H9 (cell line): ENCODE measurements around the gene STARD10. TPM values are rescaled to one million over a fixed set of nuclear protein-coding genes. Genes with fewer than 3 reads are reported as not detected.

Experiments used
- DNase-seq: peaks from one replicate; pipeline ENCODE4 v3.0.0-alpha.2; 2017
- H2AFZ ChIP-seq: one replicate; pipeline ENCODE4 v1.6.1; 2013; ENCODE audit warnings: mild to moderate bottlenecking, low read length, control low read depth, moderate library complexity
- H2AK5ac ChIP-seq: 2 replicates; pipeline ENCODE4 v1.6.1; 2013; ENCODE audit warnings: low read length, control low read depth, mixed read lengths; ENCODE audit not compliant: insufficient read length
- H2BK120ac ChIP-seq: one replicate; pipeline ENCODE4 v1.6.1; 2013; ENCODE audit warnings: low read depth, mild to moderate bottlenecking, low read length, control low read depth, inconsistent platforms; ENCODE audit not compliant: poor library complexity, severe bottlenecking
- H2BK12ac ChIP-seq: 2 replicates; pipeline ENCODE4 v1.6.1; 2013; ENCODE audit warnings: low read length, control low read depth, mixed read lengths, low read depth; ENCODE audit not compliant: insufficient read length
- H2BK15ac ChIP-seq: 2 replicates; pipeline ENCODE4 v1.6.1; 2013; ENCODE audit warnings: low read depth, low read length, control low read depth
- H2BK20ac ChIP-seq: one replicate; pipeline ENCODE4 v1.6.1; 2013; ENCODE audit warnings: low read depth, mild to moderate bottlenecking, low read length, control low read depth, inconsistent platforms; ENCODE audit not compliant: poor library complexity, severe bottlenecking
- H2BK5ac ChIP-seq: 2 replicates; pipeline ENCODE4 v1.6.1; 2013; ENCODE audit warnings: low read length, control low read depth, mixed read lengths; ENCODE audit not compliant: insufficient read length
- H3K14ac ChIP-seq: 2 replicates; pipeline ENCODE4 v1.6.1; 2013; ENCODE audit warnings: low read length, control low read depth; ENCODE audit not compliant: insufficient read depth
- H3K18ac ChIP-seq: 2 replicates; pipeline ENCODE4 v1.6.1; 2013; ENCODE audit warnings: low read depth, mild to moderate bottlenecking, mixed read lengths, low read length, control low read depth; ENCODE audit not compliant: insufficient read length
- H3K23ac ChIP-seq: 2 replicates; pipeline ENCODE4 v1.6.1; 2013; ENCODE audit warnings: low read length, control low read depth, mixed read lengths, low read depth; ENCODE audit not compliant: insufficient read length
- H3K23me2 ChIP-seq: 2 replicates; pipeline ENCODE4 v1.6.1; 2013; ENCODE audit warnings: low read depth, mild to moderate bottlenecking, mixed read lengths, low read length, control low read depth; ENCODE audit not compliant: insufficient read length, poor library complexity, severe bottlenecking
- H3K27ac ChIP-seq: 2 replicates; pipeline ENCODE4 v1.5.1; 2013; ENCODE audit warnings: low read length, control low read depth, mixed read lengths, low read depth; ENCODE audit not compliant: insufficient read length
- H3K27me3 ChIP-seq: 2 replicates; pipeline ENCODE4 v1.6.1; 2013; ENCODE audit warnings: low read length, control low read depth, inconsistent platforms; ENCODE audit not compliant: insufficient read depth
- H3K4ac ChIP-seq: 2 replicates; pipeline ENCODE4 v1.6.1; 2013; ENCODE audit warnings: low read depth, mild to moderate bottlenecking, control low read depth, inconsistent platforms, low read length, moderate library complexity
- H3K4me1 ChIP-seq: 2 replicates; pipeline ENCODE4 v1.6.1; 2013; ENCODE audit warnings: low read length, control low read depth, inconsistent platforms; ENCODE audit not compliant: insufficient read depth
- H3K4me2 ChIP-seq: 2 replicates; pipeline ENCODE4 v1.6.1; 2013; ENCODE audit warnings: low read length, control low read depth, mixed read lengths; ENCODE audit not compliant: insufficient read length, insufficient read depth
- H3K56ac ChIP-seq: 2 replicates; pipeline ENCODE4 v1.6.1; 2013; ENCODE audit warnings: low read depth, mild to moderate bottlenecking, mixed read lengths, low read length, control low read depth; ENCODE audit not compliant: insufficient read length
- H3K79me1 ChIP-seq: 2 replicates; pipeline ENCODE4 v1.6.1; 2013; ENCODE audit warnings: low read depth, mild to moderate bottlenecking, moderate library complexity, low read length, control low read depth, inconsistent platforms; ENCODE audit not compliant: insufficient read depth, poor library complexity, severe bottlenecking
- H3K79me2 ChIP-seq: 2 replicates; pipeline ENCODE4 v1.6.1; 2013; ENCODE audit warnings: low read length, control low read depth, inconsistent platforms; ENCODE audit not compliant: insufficient read depth
- H3K9ac ChIP-seq: 2 replicates; pipeline ENCODE4 v1.6.1; 2013; ENCODE audit warnings: low read length, control low read depth, mixed read lengths; ENCODE audit not compliant: insufficient read length; ENCODE audit errors: extremely low read depth
- H3K9me3 ChIP-seq: one replicate; pipeline ENCODE4 v1.6.1; 2013; ENCODE audit warnings: low read depth, low read length, inconsistent platforms; ENCODE audit not compliant: control insufficient read depth
- H3T11ph ChIP-seq: one replicate; pipeline ENCODE4 v1.6.1; 2013; ENCODE audit warnings: mild to moderate bottlenecking, low read length, control low read depth, inconsistent platforms
- H4K20me1 ChIP-seq: one replicate; pipeline ENCODE4 v1.6.1; 2013; ENCODE audit not compliant: control insufficient read depth, insufficient read length, insufficient read depth
- H4K5ac ChIP-seq: 2 replicates; pipeline ENCODE4 v1.6.1; 2013; ENCODE audit warnings: low read depth, mild to moderate bottlenecking, mixed read lengths, low read length, control low read depth; ENCODE audit not compliant: insufficient read length
- H4K8ac ChIP-seq: replicated peaks from 2 replicates; pipeline ENCODE4 v1.6.1; 2013; ENCODE audit warnings: low read length, control low read depth, mixed read lengths, low read depth; ENCODE audit not compliant: insufficient read length
- H4K91ac ChIP-seq: 2 replicates; pipeline ENCODE4 v1.6.1; 2013; ENCODE audit warnings: low read depth, mild to moderate bottlenecking, moderate library complexity, mixed read lengths, low read length, control low read depth; ENCODE audit not compliant: insufficient read length
- H3K27ac Mint-ChIP-seq, 3 experiments: 2 replicates in 2 of 3; 3 replicates in 1 of 3; pipeline ENCODE4 v1.8.0; 2020 to 2021; ENCODE audit warnings: mixed read lengths in 3 of 3, mild to moderate bottlenecking in 1 of 3, moderate library complexity in 1 of 3
- H3K27me3 Mint-ChIP-seq: 2 replicates; pipeline ENCODE4 v1.8.0; 2021; ENCODE audit warnings: low read depth, mild to moderate bottlenecking, moderate library complexity, mixed read lengths
- H3K36me3 Mint-ChIP-seq, 3 experiments: 2 replicates in 2 of 3; 3 replicates in 1 of 3; pipeline ENCODE4 v1.8.0; 2020 to 2021; ENCODE audit warnings: low read depth in 3 of 3, mixed read lengths in 3 of 3; ENCODE audit not compliant: insufficient read depth in 1 of 3
- H3K4me1 Mint-ChIP-seq, 2 experiments: 2 replicates each; pipeline ENCODE4 v1.8.0; 2020; ENCODE audit warnings: mixed read lengths in 2 of 2
- H3K4me3 Mint-ChIP-seq, 2 experiments: 2 replicates in 1 of 2; 3 replicates in 1 of 2; pipeline ENCODE4 v1.8.0; 2020 to 2021; ENCODE audit warnings: mild to moderate bottlenecking in 2 of 2, mixed read lengths in 2 of 2, moderate library complexity in 1 of 2
- H3K9me3 Mint-ChIP-seq, 2 experiments: 2 replicates in 1 of 2; 3 replicates in 1 of 2; pipeline ENCODE4 v1.8.0; 2020; ENCODE audit warnings: mild to moderate bottlenecking in 2 of 2, mixed read lengths in 2 of 2, moderate library complexity in 1 of 2
- whole genome bisulfite sequencing: extraction: QIAGEN DNeasy Blood & Tissue Kit; methylation state at CpG from one replicate; pipeline ENCODE4 v1.1.7; 2013; ENCODE audit warnings: missing lambda C conversion rate, low lambda C conversion rate, mixed read lengths; ENCODE audit not compliant: insufficient read length; ENCODE audit errors: extremely low coverage; 5-methylcytosine and 5-hydroxymethylcytosine counted together
- total RNA-seq: library from RNA; stranded (reverse); gene quantifications from 2 replicates; pipeline ENCODE4 v1.2.1, GENCODE V29; 2021
- TF ChIP-seq, protein P1 (sequence below): fragments of 200-600 bp; sonication (generic); conservative IDR thresholded peaks from 3 replicates; pipeline ENCODE4 v1.8.0; 2021; ENCODE audit warnings: antibody characterized with exemption, mild to moderate bottlenecking

STARD10 gene
- total RNA-seq, 1 experiment from 2014 or later, result 24.4 TPM

DNA sequence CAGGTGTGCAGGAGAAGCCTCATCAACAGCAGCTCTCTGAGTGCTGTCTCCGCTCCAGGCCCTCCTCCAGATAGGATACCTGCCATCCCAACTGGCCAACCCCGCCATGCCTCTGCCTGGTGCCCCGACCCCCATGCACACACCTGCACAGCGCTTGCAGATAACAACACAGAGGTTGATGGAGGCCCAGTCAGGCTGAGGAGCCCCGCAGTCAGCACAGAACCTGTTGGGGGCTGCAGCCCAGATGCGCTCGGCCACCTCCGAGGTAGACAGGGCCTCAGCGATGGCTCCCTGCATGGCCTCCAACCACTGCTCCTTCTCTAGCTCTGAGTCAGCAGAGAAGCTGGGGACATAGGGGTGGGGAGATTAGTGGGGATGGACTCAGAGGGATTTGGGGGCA, 86.8 kb downstream of the STARD10 start:
- peaks cover 17 to 52% (median 27%) of the 10 kb centered on the region in 3 experiments for H3K36me3 Mint-ChIP-seq
- H3K14ac ChIP-seq, result no peak overlapping the region
- TF ChIP-seq, protein P1, sequence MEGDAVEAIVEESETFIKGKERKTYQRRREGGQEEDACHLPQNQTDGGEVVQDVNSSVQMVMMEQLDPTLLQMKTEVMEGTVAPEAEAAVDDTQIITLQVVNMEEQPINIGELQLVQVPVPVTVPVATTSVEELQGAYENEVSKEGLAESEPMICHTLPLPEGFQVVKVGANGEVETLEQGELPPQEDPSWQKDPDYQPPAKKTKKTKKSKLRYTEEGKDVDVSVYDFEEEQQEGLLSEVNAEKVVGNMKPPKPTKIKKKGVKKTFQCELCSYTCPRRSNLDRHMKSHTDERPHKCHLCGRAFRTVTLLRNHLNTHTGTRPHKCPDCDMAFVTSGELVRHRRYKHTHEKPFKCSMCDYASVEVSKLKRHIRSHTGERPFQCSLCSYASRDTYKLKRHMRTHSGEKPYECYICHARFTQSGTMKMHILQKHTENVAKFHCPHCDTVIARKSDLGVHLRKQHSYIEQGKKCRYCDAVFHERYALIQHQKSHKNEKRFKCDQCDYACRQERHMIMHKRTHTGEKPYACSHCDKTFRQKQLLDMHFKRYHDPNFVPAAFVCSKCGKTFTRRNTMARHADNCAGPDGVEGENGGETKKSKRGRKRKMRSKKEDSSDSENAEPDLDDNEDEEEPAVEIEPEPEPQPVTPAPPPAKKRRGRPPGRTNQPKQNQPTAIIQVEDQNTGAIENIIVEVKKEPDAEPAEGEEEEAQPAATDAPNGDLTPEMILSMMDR, result no peak
- H3K18ac ChIP-seq, result no peak overlapping the region
- no peaks in the 10 kb centered on the region for H3K27me3 ChIP-seq
- H2BK15ac ChIP-seq, result no peak overlapping the region
- no peak overlapping the region for H3K23ac ChIP-seq
- peaks cover 3% of the 10 kb centered on the region for H3K23me2 ChIP-seq
- H3K27me3 Mint-ChIP-seq, result no peaks in the 10 kb centered on the region
- H3K27ac ChIP-seq, result no peak overlapping the region
- H2BK20ac ChIP-seq, result no peak overlapping the region
- no peak overlapping the region for H2BK120ac ChIP-seq
- no peaks in the 10 kb centered on the region for H3K79me2 ChIP-seq
- H2AFZ ChIP-seq, result no peak overlapping the region
- H3K4ac ChIP-seq, result no peak overlapping the region
- H3K9me3 ChIP-seq, result no peaks in the 10 kb centered on the region
- H3K9ac ChIP-seq, result no peak overlapping the region
- peak overlapping the region in 1 of 3 experiments; percentile 93; a peak in 2 of 7 replicates for H3K27ac Mint-ChIP-seq
- peaks cover 6% of the 10 kb centered on the region for H4K20me1 ChIP-seq
- H4K8ac ChIP-seq, result no peak overlapping the region
- H3K4me3 Mint-ChIP-seq, result peak overlapping the region in 1 of 2 experiments; percentile 17; a peak in 2 of 5 replicates
- H3K79me1 ChIP-seq, result no peaks in the 10 kb centered on the region
- H2BK12ac ChIP-seq, result no peak overlapping the region
- DNase-seq, result no peak
- H3T11ph ChIP-seq, result no peak overlapping the region
- no peak overlapping the region for H3K4me2 ChIP-seq
- no peak overlapping the region for H2AK5ac ChIP-seq
- no peak overlapping the region for H3K56ac ChIP-seq
- WGBS, result no CpG with 5 or more reads among the region's 9 CpGs
- no peaks in the 10 kb centered on the region for H3K9me3 Mint-ChIP-seq
- H4K91ac ChIP-seq, result no peak overlapping the region
- no peak overlapping the region for H4K5ac ChIP-seq
- peaks cover 5% of the 10 kb centered on the region; the same call in 1 of the 2 replicates for H3K4me1 ChIP-seq
- H3K4me1 Mint-ChIP-seq, result peaks cover 37 to 57% of the 10 kb centered on the region in 2 experiments
- H2BK5ac ChIP-seq, result no peak overlapping the region
